Thoracic aorta (tissue), 2 donors: ENCODE data around the gene MGLL. TPM values are rescaled to one million over a fixed set of nuclear protein-coding genes. Genes with fewer than 3 reads are reported as not detected.

Experiments
- ATAC-seq: fragments of 150-250 bp; one replicate; pipeline ENCODE4 v1.8.0; 2017; ENCODE audit warnings: low read depth; ENCODE audit not compliant: insufficient number of reproducible peaks, low FRiP score
- DNase-seq: peaks from one replicate; pipeline ENCODE4 v3.0.0-alpha.2; 2020; ENCODE audit warnings: low spot score
- H3K27ac ChIP-seq, 2 donors: fragments of 200-600 bp; sonication (generic); 1 replicate in 1 of 2; 2 replicates in 1 of 2; pipeline ENCODE4 v1.5.1; 2016; ENCODE audit warnings: mild to moderate bottlenecking in 2 of 2, moderate library complexity in 2 of 2
- H3K27me3 ChIP-seq: fragments of 200-600 bp; sonication (generic); replicated peaks from 2 replicates; pipeline ENCODE4 v1.6.0; 2016; ENCODE audit warnings: mild to moderate bottlenecking; ENCODE audit not compliant: insufficient read depth
- H3K36me3 ChIP-seq: fragments of 200-600 bp; sonication (generic); one replicate; pipeline ENCODE4 v1.5.1; 2016
- H3K4me1 ChIP-seq, 2 donors: fragments of 200-600 bp; sonication (generic); 1 replicate in 1 of 2; 2 replicates in 1 of 2; pipeline versions ENCODE4 v1.5.1 to v1.6.0; 2016; ENCODE audit warnings: low read depth in 2 of 2, mild to moderate bottlenecking in 1 of 2; ENCODE audit not compliant: control insufficient read depth in 1 of 2
- H3K4me3 ChIP-seq: fragments of 200-600 bp; sonication (generic); 2 replicates; pipeline ENCODE4 v1.5.1; 2016; ENCODE audit warnings: mild to moderate bottlenecking
- H3K9me3 ChIP-seq: fragments of 200-600 bp; sonication (generic); 2 replicates; pipeline ENCODE4 v1.5.1; 2016
- total RNA-seq, 2 donors: library from RNA; depleted of rRNA; stranded (reverse); fragments of >200 nt; gene quantifications; one replicate each; pipeline versions ENCODE4 v1.1.0 to v1.2.3, GENCODE V29; 2016
- TF ChIP-seq, protein P1 (sequence below): fragments of 200-600 bp; sonication (generic); IDR thresholded peaks from one replicate; pipeline ENCODE4 v1.5.1; 2019; ENCODE audit warnings: antibody characterized with exemption

The MGLL gene
- total RNA-seq, 2 donors from 2014 or later: 57.6 to 71.8 TPM

DNA sequence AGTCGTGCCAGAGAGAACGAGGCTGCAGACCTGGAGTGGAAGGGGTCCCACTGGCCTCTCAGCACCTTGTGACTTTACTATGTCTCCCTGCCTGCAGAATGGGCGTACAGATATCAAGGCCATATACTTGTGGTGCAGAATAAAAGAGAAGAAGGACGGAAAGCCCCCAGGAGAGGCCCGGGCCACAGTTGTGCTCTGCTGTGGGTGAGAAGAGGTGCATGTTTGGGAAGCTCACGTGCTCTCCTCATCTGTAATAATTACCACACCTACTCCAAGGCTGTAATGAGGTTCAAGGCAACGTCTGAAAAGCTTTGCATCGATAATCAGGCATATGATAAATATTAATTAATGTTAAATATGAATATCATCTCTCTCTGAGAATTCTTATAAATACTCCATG is 58.0 kb downstream of the MGLL start:
- Histone ChIP-seq H3K27me3 (no peaks in the 10 kb centered on the region), H3K4me1 (peaks cover 15 to 44% of the 10 kb centered on the region in 2 donors), H3K4me3 (no peak overlapping the region), H3K9me3 (peaks cover 2% of the 10 kb centered on the region), H3K36me3 (no peaks in the 10 kb centered on the region), H3K27ac (no peak overlapping the region)
- DNase-seq: no peak
- TF ChIP-seq, protein P1, sequence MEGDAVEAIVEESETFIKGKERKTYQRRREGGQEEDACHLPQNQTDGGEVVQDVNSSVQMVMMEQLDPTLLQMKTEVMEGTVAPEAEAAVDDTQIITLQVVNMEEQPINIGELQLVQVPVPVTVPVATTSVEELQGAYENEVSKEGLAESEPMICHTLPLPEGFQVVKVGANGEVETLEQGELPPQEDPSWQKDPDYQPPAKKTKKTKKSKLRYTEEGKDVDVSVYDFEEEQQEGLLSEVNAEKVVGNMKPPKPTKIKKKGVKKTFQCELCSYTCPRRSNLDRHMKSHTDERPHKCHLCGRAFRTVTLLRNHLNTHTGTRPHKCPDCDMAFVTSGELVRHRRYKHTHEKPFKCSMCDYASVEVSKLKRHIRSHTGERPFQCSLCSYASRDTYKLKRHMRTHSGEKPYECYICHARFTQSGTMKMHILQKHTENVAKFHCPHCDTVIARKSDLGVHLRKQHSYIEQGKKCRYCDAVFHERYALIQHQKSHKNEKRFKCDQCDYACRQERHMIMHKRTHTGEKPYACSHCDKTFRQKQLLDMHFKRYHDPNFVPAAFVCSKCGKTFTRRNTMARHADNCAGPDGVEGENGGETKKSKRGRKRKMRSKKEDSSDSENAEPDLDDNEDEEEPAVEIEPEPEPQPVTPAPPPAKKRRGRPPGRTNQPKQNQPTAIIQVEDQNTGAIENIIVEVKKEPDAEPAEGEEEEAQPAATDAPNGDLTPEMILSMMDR: no peak
- ATAC-seq: no peak

DNA sequence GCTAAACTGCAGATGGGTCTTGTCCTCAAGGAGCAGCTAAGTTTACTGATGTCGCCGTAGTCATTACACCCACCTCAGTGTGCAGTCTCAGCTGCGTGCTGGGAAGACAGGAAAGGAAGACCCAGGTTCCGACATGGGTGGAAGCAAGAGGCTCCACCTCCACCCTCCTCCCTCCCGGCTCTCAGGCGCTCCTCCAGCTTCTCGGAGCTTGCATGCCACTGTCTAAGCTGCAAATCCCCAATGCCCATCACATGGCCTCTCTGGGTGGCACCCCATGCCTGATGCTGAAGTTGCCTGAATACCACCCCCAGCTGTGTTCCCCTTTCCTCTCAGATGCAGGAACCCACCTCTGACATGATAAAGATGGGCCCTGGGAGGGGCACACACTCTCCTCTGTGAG is 58.5 kb downstream of the MGLL start:
- H3K4me1 ChIP-seq: peaks cover 15 to 41% of the 10 kb centered on the region in 2 donors
- DNase-seq: no peak
- no peak for ATAC-seq
- TF ChIP-seq, protein P1: no peak
- no peak overlapping the region for H3K4me3 ChIP-seq
- H3K27me3 ChIP-seq: no peaks in the 10 kb centered on the region
- H3K9me3 ChIP-seq: peaks cover 2% of the 10 kb centered on the region
- no peaks in the 10 kb centered on the region for H3K36me3 ChIP-seq
- no peak overlapping the region for H3K27ac ChIP-seq

DNA sequence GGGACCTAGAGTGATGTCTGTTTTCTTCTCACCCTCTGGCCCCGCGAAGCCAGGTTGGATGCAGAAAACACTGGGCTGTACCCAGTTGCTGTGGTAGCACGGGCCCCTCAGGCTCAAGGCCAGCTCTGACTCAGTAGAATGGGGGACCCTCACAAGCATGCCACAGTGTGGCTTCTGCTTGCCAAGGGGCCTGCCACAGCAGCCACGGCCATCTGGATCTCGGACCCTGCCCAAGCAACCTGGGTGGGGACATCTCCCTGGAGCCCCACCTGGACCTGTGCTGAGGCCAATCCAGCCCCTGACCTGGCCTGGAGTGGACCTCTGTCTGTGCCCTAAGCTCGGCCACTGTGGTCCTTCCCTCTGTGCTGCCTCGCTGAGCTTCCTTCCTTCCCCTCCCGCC is 59.0 kb downstream of the MGLL start:
- Histone ChIP-seq H3K36me3 (no peaks in the 10 kb centered on the region), H3K9me3 (peaks cover 2% of the 10 kb centered on the region), H3K4me1 (peaks cover 11 to 36% of the 10 kb centered on the region in 2 donors), H3K4me3 (no peak overlapping the region), H3K27me3 (no peaks in the 10 kb centered on the region), H3K27ac (no peak overlapping the region)
- DNase-seq (no peak), ATAC-seq (no peak)
- TF ChIP-seq, protein P1: no peak

DNA sequence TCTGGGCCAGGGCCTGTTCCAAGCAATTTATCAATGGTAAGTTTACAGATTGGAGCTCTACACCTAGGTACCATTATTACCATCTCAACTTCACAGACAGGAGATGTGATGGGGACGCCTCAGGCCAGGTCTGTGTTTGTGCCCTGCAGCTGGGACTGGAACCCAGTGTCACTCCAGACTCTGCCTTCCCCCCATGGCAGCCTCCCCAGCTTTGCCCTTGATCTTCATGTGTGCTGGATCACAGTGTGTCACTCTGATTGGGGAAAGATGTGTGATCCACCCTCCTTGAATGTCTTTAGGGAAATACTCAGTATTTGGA is 59.6 kb downstream of the MGLL start:
- peak overlapping the region; percentile 63 to 77 for H3K27ac ChIP-seq
- H3K4me1 ChIP-seq: peaks cover 11 to 33% of the 10 kb centered on the region in 2 donors
- TF ChIP-seq, protein P1: no peak
- H3K36me3 ChIP-seq: no peaks in the 10 kb centered on the region
- H3K4me3 ChIP-seq: no peak overlapping the region
- no peak for ATAC-seq
- H3K9me3 ChIP-seq: peaks cover 2% of the 10 kb centered on the region
- H3K27me3 ChIP-seq: no peaks in the 10 kb centered on the region
- DNase-seq: no peak

DNA sequence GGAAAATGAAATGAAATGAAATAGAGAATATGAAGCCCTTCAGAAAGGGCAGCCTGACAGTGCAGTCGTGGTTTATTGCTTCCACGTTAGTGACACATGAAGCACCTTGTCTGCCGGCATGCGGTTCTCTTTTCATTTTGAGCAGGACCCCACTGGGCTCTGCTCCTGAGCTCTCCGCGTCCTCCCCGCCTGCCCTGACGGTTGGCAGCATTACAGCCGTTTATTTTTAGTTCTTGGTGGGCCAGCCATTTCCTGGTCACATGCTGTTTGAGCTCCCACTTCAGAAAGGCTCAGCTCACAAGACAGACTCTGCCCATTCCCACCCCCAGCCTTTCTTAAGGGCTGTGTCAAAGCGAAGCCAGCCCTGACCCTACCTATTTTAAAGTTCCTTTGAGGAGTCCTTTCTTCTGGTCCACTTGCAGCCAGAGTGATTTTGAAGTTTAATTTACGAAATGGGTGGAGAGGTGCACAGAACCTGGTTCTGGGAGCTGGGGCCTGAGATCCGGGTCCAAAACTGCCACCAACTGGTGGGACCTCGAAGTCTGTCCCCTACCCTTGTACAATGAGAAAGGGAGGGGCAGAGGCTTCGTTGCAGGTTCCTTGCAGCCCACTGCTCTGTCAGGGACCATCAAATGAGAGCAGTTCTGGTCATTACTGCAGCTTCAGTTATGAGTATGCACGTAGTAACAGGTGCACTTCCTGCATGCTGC is 60.1 kb downstream of the MGLL start:
- peak; percentile 84 for ATAC-seq
- H3K27ac ChIP-seq: peak overlapping the region; percentile 63 to 77
- H3K4me1 ChIP-seq: peaks cover 11 to 33% of the 10 kb centered on the region in 2 donors
- H3K27me3 ChIP-seq: no peaks in the 10 kb centered on the region
- H3K4me3 ChIP-seq: peak overlapping the region; percentile 58
- H3K36me3 ChIP-seq: no peaks in the 10 kb centered on the region
- no peak for DNase-seq
- TF ChIP-seq, protein P1: no peak
- H3K9me3 ChIP-seq: no peaks in the 10 kb centered on the region
